KMS-11 (cell line): ENCODE results near the gene MED31.
"Not testable (repeated sequence)": the region's sequence is repeated elsewhere in the genome, so short reads cannot be mapped to it uniquely, and the experiment has no call there.

Source experiments
- H2AFZ ChIP-seq: fragments of 200-600 bp; sonication (generic); 2 replicates; pipeline ENCODE4 v1.6.1; 2016; ENCODE audit warnings: antibody characterized with exemption, mixed run types, low read depth
- H3K27ac ChIP-seq: fragments of 200-600 bp; sonication (generic); 2 replicates; pipeline ENCODE4 v1.6.1; 2016; ENCODE audit warnings: mild to moderate bottlenecking, mixed run types
- H3K27me3 ChIP-seq: fragments of 200-600 bp; sonication (generic); 2 replicates; pipeline ENCODE4 v1.6.1; 2017; ENCODE audit warnings: mild to moderate bottlenecking, low read depth, mixed run types, moderate library complexity; ENCODE audit not compliant: insufficient read depth
- H3K36me3 ChIP-seq: fragments of 200-600 bp; sonication (generic); 2 replicates; pipeline ENCODE4 v1.6.1; 2017; ENCODE audit warnings: mild to moderate bottlenecking, mixed run types; ENCODE audit not compliant: insufficient read depth
- H3K4me1 ChIP-seq: fragments of 200-600 bp; sonication (generic); 2 replicates; pipeline ENCODE4 v1.6.1; 2016; ENCODE audit warnings: mild to moderate bottlenecking, low read depth, mixed run types; ENCODE audit not compliant: poor library complexity, severe bottlenecking
- H3K4me2 ChIP-seq: fragments of 200-600 bp; sonication (generic); 2 replicates; pipeline ENCODE4 v1.7.0; 2016; ENCODE audit warnings: mild to moderate bottlenecking, mixed run types
- H3K4me3 ChIP-seq: fragments of 200-600 bp; sonication (generic); IDR thresholded peaks from 2 replicates; pipeline ENCODE4 v1.6.1; 2017; ENCODE audit warnings: low read depth, low read length, mixed read lengths; ENCODE audit not compliant: insufficient read depth
- H3K79me2 ChIP-seq: fragments of 200-600 bp; sonication (generic); 2 replicates; pipeline ENCODE4 v1.6.1; 2016; ENCODE audit warnings: low read depth, mixed run types; ENCODE audit not compliant: insufficient read depth
- H3K9ac ChIP-seq: fragments of 200-600 bp; sonication (generic); 2 replicates; pipeline ENCODE4 v1.6.1; 2016; ENCODE audit warnings: mild to moderate bottlenecking, mixed run types
- H4K20me1 ChIP-seq: fragments of 200-600 bp; sonication (generic); 2 replicates; pipeline ENCODE4 v1.6.1; 2016; ENCODE audit warnings: mild to moderate bottlenecking, mixed run types; ENCODE audit not compliant: insufficient read depth
- CTCF ChIP-seq: fragments of 200-600 bp; sonication (generic); conservative IDR thresholded peaks from 2 replicates; pipeline ENCODE4 v1.6.1; 2017; ENCODE audit warnings: low read depth, mild to moderate bottlenecking, antibody characterized with exemption, low read length, moderate library complexity, mixed read lengths

Gene MED31

GRCh38 chr17:6666077-6666521 lies 14.7 kb upstream of the MED31 start:
- Histone ChIP-seq H3K36me3 (no peaks in the 10 kb centered on the region), H2AFZ (no peak overlapping the region), H3K79me2 (no peaks in the 10 kb centered on the region), H3K4me3 (no peak overlapping the region), H3K27me3 (no peaks in the 10 kb centered on the region), H3K4me2 (no peak overlapping the region), H4K20me1 (no peaks in the 10 kb centered on the region), H3K9ac (no peak overlapping the region), H3K4me1 (no peaks in the 10 kb centered on the region), H3K27ac (no peak overlapping the region)
- TF ChIP-seq CTCF = peak; percentile 46; the same call in 1 of the 2 replicates

- H3K27ac ChIP-seq, H3K4me1 ChIP-seq, H3K9ac ChIP-seq, H4K20me1 ChIP-seq, H3K36me3 ChIP-seq, H3K27me3 ChIP-seq, H3K4me3 ChIP-seq, H2AFZ ChIP-seq, H3K79me2 ChIP-seq, H3K4me2 ChIP-seq: not testable (repeated sequence)
These were observed 11.8 kb upstream of the MED31 start for GRCh38 chr17:6663200-6663599.

GRCh38 chr17:6661464-6661848 lies 10.1 kb upstream of the MED31 start:
- Histone ChIP-seq H2AFZ (no peak overlapping the region), H3K9ac (no peak overlapping the region), H3K4me3 (no peak overlapping the region), H4K20me1 (no peaks in the 10 kb centered on the region), H3K4me2 (no peak overlapping the region), H3K36me3 (no peaks in the 10 kb centered on the region), H3K79me2 (no peaks in the 10 kb centered on the region), H3K27ac (no peak overlapping the region), H3K27me3 (no peaks in the 10 kb centered on the region), H3K4me1 (no peaks in the 10 kb centered on the region)
- TF ChIP-seq CTCF = no peak

- no peak for TF ChIP-seq CTCF
- Histone ChIP-seq H3K4me1 (no peaks in the 10 kb centered on the region), H3K4me2 (no peak overlapping the region), H3K27me3 (no peaks in the 10 kb centered on the region), H2AFZ (no peak overlapping the region), H4K20me1 (no peaks in the 10 kb centered on the region), H3K4me3 (no peak overlapping the region), H3K9ac (no peak overlapping the region), H3K36me3 (no peaks in the 10 kb centered on the region), H3K27ac (no peak overlapping the region), H3K79me2 (no peaks in the 10 kb centered on the region)
These were observed 9.5 kb upstream of the MED31 start for GRCh38 chr17:6660805-6661463.

DNA sequence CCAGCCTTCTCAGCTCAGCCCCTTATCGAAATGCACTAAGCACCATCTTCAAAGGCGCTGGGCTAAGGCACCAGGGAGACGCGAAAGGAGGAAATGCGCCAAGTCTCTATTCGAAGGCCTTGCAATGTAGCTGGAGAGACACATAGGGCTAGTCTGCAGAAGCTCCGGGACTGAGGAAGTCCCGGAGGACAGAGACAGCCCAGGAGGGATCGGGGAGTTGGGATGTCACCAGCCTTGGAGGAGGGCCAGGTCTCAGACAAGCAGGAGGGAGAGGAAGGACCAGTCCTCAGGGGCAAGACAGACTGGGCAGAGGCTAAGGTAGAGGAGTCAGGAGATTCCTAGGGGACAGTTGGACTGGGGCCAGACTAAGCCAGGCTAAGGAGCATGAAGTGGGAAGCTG lies 8.7 kb upstream of the MED31 start:
- Histone ChIP-seq H3K4me1 (no peaks in the 10 kb centered on the region), H3K4me2 (no peak overlapping the region), H3K9ac (no peak overlapping the region), H3K36me3 (no peaks in the 10 kb centered on the region), H2AFZ (no peak overlapping the region), H3K4me3 (no peak overlapping the region), H3K27me3 (no peaks in the 10 kb centered on the region), H4K20me1 (no peaks in the 10 kb centered on the region), H3K27ac (no peak overlapping the region), H3K79me2 (no peaks in the 10 kb centered on the region)
- no peak for TF ChIP-seq CTCF

- H2AFZ ChIP-seq, H4K20me1 ChIP-seq, H3K4me1 ChIP-seq, H3K79me2 ChIP-seq, H3K4me2 ChIP-seq, H3K27ac ChIP-seq, H3K9ac ChIP-seq, H3K36me3 ChIP-seq, H3K4me3 ChIP-seq, H3K27me3 ChIP-seq: not testable (repeated sequence)
These were observed 7.0 kb upstream of the MED31 start for GRCh38 chr17:6658411-6658810.
